HCT116 (cell line): Measurements from ENCODE around the gene TTBK1. TPM values are rescaled to one million over a fixed set of nuclear protein-coding genes. Genes with fewer than 3 reads are reported as not detected.

ENCODE experiments used
- ATAC-seq: fragments of 200-7000 bp; cut with Tn5 transposase; 2 replicates; pipeline ENCODE4 v1.9.1; 2020; ENCODE audit warnings: mild to moderate bottlenecking, moderate library complexity
- BruUV-seq: library from RNA; stranded (reverse); fragments of 400-500 nt; replicated peaks from 2 replicates; lab custom pipeline; 2021; lab: Mats Ljungman, UMichigan
- CTCF ChIA-PET: fragments of 300-600 bp; sonication (Branson Sonifier 250); formaldehyde crosslinking; loops from one replicate; lab custom pipeline; 2021; ENCODE audit warnings: antibody characterized with exemption; lab: Charles Lee
- POLR2A ChIA-PET: fragments of 300-600, 350-600 bp; sonication (Branson Sonifier 250); formaldehyde crosslinking; loops from one replicate; lab custom pipeline; 2021; ENCODE audit warnings: antibody characterized with exemption; lab: Charles Lee
- RAD21 ChIA-PET, 2 experiments: fragments of 300-600 bp; sonication (Branson Sonifier 250); formaldehyde crosslinking; loops; one replicate each; lab custom pipeline; 2023; ENCODE audit warnings: low total read pairs in 2 of 2; ENCODE audit not compliant: uncharacterized antibody in 2 of 2, unreplicated experiment in 2 of 2, low non-redundant PET in 1 of 2; lab: Charles Lee
- DNase-seq: peaks from one replicate; pipeline ENCODE4 v3.0.0-alpha.2; 2010; ENCODE audit warnings: low read depth, low spot score
- H2AFZ ChIP-seq: fragments of 200-600 bp; shearing (Covaris generic), sonication (generic); 2 replicates; pipeline ENCODE4 v1.6.1; 2017; ENCODE audit warnings: low read depth, mixed run types, mixed read lengths, antibody characterized with exemption, low read length; ENCODE audit not compliant: poor library complexity, severe bottlenecking
- H3K27ac ChIP-seq: 2 replicates; pipeline ENCODE4 v1.5.1; 2012; ENCODE audit warnings: low read depth, low read length
- H3K27me3 ChIP-seq: fragments of 200-600 bp; sonication (generic); 2 replicates; pipeline ENCODE4 v1.6.1; 2016; ENCODE audit warnings: mixed run types, low read length, mixed read lengths; ENCODE audit not compliant: insufficient read depth
- H3K36me3 ChIP-seq, 2 experiments: fragments of 200-500 bp in 1 of 2; fragments of 200-600 bp in 1 of 2; sonication (Bioruptor generic) in 1 of 2; sonication (generic) in 1 of 2; 2 replicates each; pipeline versions ENCODE4 v1.5.1 to v1.6.1; 2014 to 2016; ENCODE audit warnings: low read length in 2 of 2, inconsistent platforms in 1 of 2, mixed read lengths in 1 of 2, mixed run types in 1 of 2; ENCODE audit not compliant: insufficient read depth in 2 of 2, control insufficient read depth in 1 of 2
- H3K4me1 ChIP-seq, 2 experiments: fragments of 200-600 bp in 1 of 2; sonication (generic) in 1 of 2; 2 replicates each; pipeline versions ENCODE4 v1.5.1 to v1.6.1; 2012 to 2017; ENCODE audit warnings: low read length in 2 of 2, inconsistent platforms in 1 of 2, mild to moderate bottlenecking in 1 of 2, mixed read lengths in 1 of 2, mixed run types in 1 of 2, moderate library complexity in 1 of 2; ENCODE audit not compliant: insufficient read depth in 2 of 2, control insufficient read depth in 1 of 2
- H3K4me2 ChIP-seq: fragments of 200-600 bp; sonication (generic); 2 replicates; pipeline ENCODE4 v1.6.1; 2017; ENCODE audit warnings: mixed run types, low read length, mixed read lengths
- H3K4me3 ChIP-seq, 2 experiments: fragments of 200-600 bp in 1 of 2; sonication (generic) in 1 of 2; replicated peaks in 1 of 2; 2 replicates each; pipeline ENCODE4 v1.5.1; 2011 to 2016; ENCODE audit warnings: low read length in 2 of 2, control low read depth in 1 of 2, low read depth in 1 of 2, mild to moderate bottlenecking in 1 of 2, mixed read lengths in 1 of 2, mixed run types in 1 of 2
- H3K79me2 ChIP-seq: fragments of 200-600 bp; sonication (generic); 2 replicates; pipeline ENCODE4 v1.6.1; 2017; ENCODE audit warnings: mild to moderate bottlenecking, mixed run types, low read length, moderate library complexity, mixed read lengths; ENCODE audit not compliant: insufficient read depth
- H3K9ac ChIP-seq: fragments of 200-600 bp; sonication (generic); 2 replicates; pipeline ENCODE4 v1.6.1; 2016; ENCODE audit warnings: low read length, mixed read lengths
- H3K9me2 ChIP-seq: fragments of 200-600 bp; sonication (generic), shearing (Covaris generic); 2 replicates; pipeline ENCODE4 v1.6.1; 2017; ENCODE audit warnings: mixed run types, mild to moderate bottlenecking, moderate library complexity; ENCODE audit not compliant: insufficient read depth
- H3K9me3 ChIP-seq, 2 experiments: fragments of 200-500 bp in 1 of 2; fragments of 200-600 bp in 1 of 2; sonication (Bioruptor generic) in 1 of 2; sonication (generic) in 1 of 2; 2 replicates each; pipeline ENCODE4 v1.6.1; 2014 to 2017; ENCODE audit warnings: low read length in 2 of 2, mixed read lengths in 2 of 2, inconsistent platforms in 1 of 2, low read depth in 1 of 2, mild to moderate bottlenecking in 1 of 2, mixed run types in 1 of 2, moderate library complexity in 1 of 2; ENCODE audit not compliant: control insufficient read depth in 1 of 2, insufficient read depth in 1 of 2
- H4K20me1 ChIP-seq: fragments of 200-600 bp; sonication (generic), shearing (Covaris generic); 2 replicates; pipeline ENCODE4 v1.6.1; 2017; ENCODE audit warnings: mixed run types, mild to moderate bottlenecking, moderate library complexity; ENCODE audit not compliant: insufficient read depth
- EGR1 ChIP-seq: IDR thresholded peaks from 2 replicates; pipeline ENCODE4 v1.6.1; 2012; ENCODE audit warnings: low read depth
- EZH2phosphoT487 ChIP-seq: fragments of 200-600 bp; IDR thresholded peaks from 2 replicates; pipeline ENCODE4 v1.6.1; 2018; ENCODE audit warnings: antibody characterized with exemption, borderline replicate concordance
- FOSL1 ChIP-seq: IDR thresholded peaks from 2 replicates; pipeline ENCODE4 v1.6.1; 2012; ENCODE audit warnings: low read depth
- JUND ChIP-seq: IDR thresholded peaks from 2 replicates; pipeline ENCODE4 v1.6.1; 2012
- POLR2A ChIP-seq: IDR thresholded peaks from 2 replicates; pipeline ENCODE4 v1.7.0; 2011; ENCODE audit warnings: borderline replicate concordance; ENCODE audit not compliant: insufficient read depth, insufficient read length; ENCODE audit errors: extremely low read depth
- RAD21 ChIP-seq: IDR thresholded peaks from 2 replicates; pipeline ENCODE4 v1.6.1; 2012; ENCODE audit warnings: low read depth, mild to moderate bottlenecking
- SIN3A ChIP-seq: IDR thresholded peaks from 2 replicates; pipeline ENCODE4 v1.6.1; 2012; ENCODE audit warnings: low read depth
- SP1 ChIP-seq: IDR thresholded peaks from 2 replicates; pipeline ENCODE4 v1.6.1; 2012; ENCODE audit warnings: low read depth
- SRF ChIP-seq: IDR thresholded peaks from 2 replicates; pipeline ENCODE4 v1.6.1; 2012; ENCODE audit warnings: low read depth
- TCF7L2 ChIP-seq: IDR thresholded peaks from 2 replicates; pipeline ENCODE4 v1.7.0; 2011; ENCODE audit warnings: borderline replicate concordance, inconsistent platforms; ENCODE audit not compliant: insufficient read depth, insufficient read length; ENCODE audit errors: extremely low read depth
- YY1 ChIP-seq: IDR thresholded peaks from 2 replicates; pipeline ENCODE4 v1.6.1; 2011; ENCODE audit warnings: low read length, low read depth, moderate library complexity, mild to moderate bottlenecking; ENCODE audit not compliant: insufficient replicate concordance; ENCODE audit errors: extremely low read depth
- ZFX ChIP-seq: fragments of 450-650 bp; IDR thresholded peaks from 2 replicates; pipeline ENCODE4 v1.6.1; 2017
- ZNF274 ChIP-seq: fragments of 200-500 bp; sonication (Bioruptor generic); IDR thresholded peaks from 2 replicates; pipeline ENCODE4 v1.6.1; 2014; ENCODE audit warnings: mild to moderate bottlenecking, low read depth, low read length, inconsistent platforms
- intact Hi-C: fragments of 100-400 bp; cut with micrococcal nuclease; formaldehyde crosslinking; loops from 2 replicates; pipeline ENCODE4 v1.10.0; 2022
- total RNA-seq: library from RNA; stranded (reverse); gene quantifications from one replicate; pipeline ENCODE4 v1.2.1, GENCODE V29; 2021; ENCODE audit not compliant: unreplicated experiment
- TF ChIP-seq, protein P1 (sequence below): IDR thresholded peaks from 2 replicates; pipeline ENCODE4 v1.6.1; 2011; ENCODE audit warnings: mild to moderate bottlenecking, low read length, moderate library complexity; ENCODE audit not compliant: insufficient replicate concordance; ENCODE audit errors: extremely low read depth
- TF ChIP-seq, protein P2 (sequence below): IDR thresholded peaks from 2 replicates; pipeline ENCODE4 v1.6.1; 2012

TTBK1 gene
- total RNA-seq, 1 experiment from 2014 or later = not detected

DNA sequence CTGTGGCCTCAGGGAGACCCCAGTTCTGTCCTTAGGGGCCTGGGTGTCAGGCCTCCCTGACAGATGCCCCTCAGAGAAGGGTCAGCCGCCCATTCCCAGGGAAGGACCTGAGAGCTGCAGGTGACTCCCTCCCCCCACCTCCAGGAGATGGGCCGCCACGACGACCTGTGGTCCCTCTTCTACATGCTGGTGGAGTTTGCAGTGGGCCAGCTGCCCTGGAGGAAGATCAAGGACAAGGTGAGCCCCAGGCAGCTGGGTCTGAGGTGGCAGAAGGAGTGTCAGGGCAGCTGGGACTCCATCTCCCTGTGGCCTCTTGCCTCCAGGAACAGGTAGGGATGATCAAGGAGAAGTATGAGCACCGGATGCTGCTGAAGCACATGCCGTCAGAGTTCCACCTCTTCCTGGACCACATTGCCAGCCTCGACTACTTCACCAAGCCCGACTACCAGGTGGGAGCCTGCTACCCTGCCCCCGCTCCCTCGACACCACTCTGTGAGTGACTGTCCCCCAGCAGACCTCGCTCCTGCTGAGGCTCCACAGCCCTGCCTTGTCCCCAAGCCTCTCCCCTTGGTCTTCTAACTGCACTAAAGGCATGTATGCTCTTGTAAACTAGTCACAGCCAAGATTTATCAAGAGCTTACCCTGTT lies 12.2 kb downstream of the TTBK1 start:
- H3K9ac ChIP-seq = no peak overlapping the region
- intact Hi-C loops = no loop called here
- H3K4me2 ChIP-seq = no peak overlapping the region
- ATAC-seq = no peak
- H3K9me2 ChIP-seq = no peaks in the 10 kb centered on the region
- RAD21 ChIA-PET = no interaction called here
- no peak for DNase-seq
- no peak overlapping the region for H3K27ac ChIP-seq
- peaks cover 4% of the 10 kb centered on the region; the same call in 1 of the 2 replicates for H3K27me3 ChIP-seq
- BruUV-seq = no TSS peak
- H3K9me3 ChIP-seq = no peaks in the 10 kb centered on the region
- no peaks in the 10 kb centered on the region for H4K20me1 ChIP-seq
- POLR2A ChIA-PET = no interaction called here
- H3K4me1 ChIP-seq = no peaks in the 10 kb centered on the region
- no peaks in the 10 kb centered on the region; a peak in 1 of 4 replicates for H3K36me3 ChIP-seq
- H3K79me2 ChIP-seq = no peaks in the 10 kb centered on the region
- H2AFZ ChIP-seq = no peak overlapping the region
- TF ChIP-seq YY1 (no peak), EZH2phosphoT487 (no peak), ZFX (no peak), EGR1 (no peak), RAD21 (no peak), SIN3A (no peak), FOSL1 (no peak), JUND (no peak), ZNF274 (no peak), TCF7L2 (no peak), SRF (no peak), SP1 (no peak), POLR2A (no peak)
- TF ChIP-seq, protein P1, sequence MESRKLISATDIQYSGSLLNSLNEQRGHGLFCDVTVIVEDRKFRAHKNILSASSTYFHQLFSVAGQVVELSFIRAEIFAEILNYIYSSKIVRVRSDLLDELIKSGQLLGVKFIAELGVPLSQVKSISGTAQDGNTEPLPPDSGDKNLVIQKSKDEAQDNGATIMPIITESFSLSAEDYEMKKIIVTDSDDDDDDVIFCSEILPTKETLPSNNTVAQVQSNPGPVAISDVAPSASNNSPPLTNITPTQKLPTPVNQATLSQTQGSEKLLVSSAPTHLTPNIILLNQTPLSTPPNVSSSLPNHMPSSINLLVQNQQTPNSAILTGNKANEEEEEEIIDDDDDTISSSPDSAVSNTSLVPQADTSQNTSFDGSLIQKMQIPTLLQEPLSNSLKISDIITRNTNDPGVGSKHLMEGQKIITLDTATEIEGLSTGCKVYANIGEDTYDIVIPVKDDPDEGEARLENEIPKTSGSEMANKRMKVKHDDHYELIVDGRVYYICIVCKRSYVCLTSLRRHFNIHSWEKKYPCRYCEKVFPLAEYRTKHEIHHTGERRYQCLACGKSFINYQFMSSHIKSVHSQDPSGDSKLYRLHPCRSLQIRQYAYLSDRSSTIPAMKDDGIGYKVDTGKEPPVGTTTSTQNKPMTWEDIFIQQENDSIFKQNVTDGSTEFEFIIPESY = no peak
- TF ChIP-seq, protein P2, sequence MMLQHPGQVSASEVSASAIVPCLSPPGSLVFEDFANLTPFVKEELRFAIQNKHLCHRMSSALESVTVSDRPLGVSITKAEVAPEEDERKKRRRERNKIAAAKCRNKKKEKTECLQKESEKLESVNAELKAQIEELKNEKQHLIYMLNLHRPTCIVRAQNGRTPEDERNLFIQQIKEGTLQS = no peak
- CTCF ChIA-PET = no interaction called here
- H3K4me3 ChIP-seq = no peak overlapping the region
